ENCODE measurements around the gene CLEC16A.

GRCh38 chr16:11164482-11165270 is 220.3 kb downstream of the CLEC16A start:
- TF ChIP-seq POLR2A (IDR thresholded peaks at IDR 0.05; ENCODE audit: low read length) (no peak), GATA1 (IDR thresholded peaks at IDR 0.05; ENCODE audit: low read depth, low read length) (no peak)
